ENCODE measurements around the gene DNAJC12. TPM values are rescaled to one million over a fixed set of nuclear protein-coding genes. Genes with fewer than 3 reads are reported as not detected.

Gene DNAJC12
- total RNA-seq, 1 donor from 2014 or later, result 3.0 TPM

DNA sequence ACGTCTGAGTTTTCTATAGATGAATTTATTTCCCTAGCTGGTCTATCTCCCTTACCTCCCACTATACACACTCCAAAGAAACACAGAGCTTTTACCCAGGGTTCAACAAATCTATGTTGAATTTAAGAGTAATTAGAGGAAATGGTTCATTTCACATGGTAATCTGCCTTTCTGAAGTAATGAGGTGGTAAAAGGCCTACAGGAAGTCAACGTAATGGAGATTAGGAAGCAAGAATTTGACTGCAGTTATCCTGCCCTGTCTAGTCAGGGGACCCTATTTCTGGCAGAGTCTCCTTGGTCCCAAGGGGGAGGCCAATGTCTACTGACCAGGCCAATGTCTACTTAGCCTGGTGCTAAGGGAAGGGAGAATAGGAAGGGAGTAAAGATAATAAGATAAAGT lies 25.1 kb upstream of the DNAJC12 start:
- Histone ChIP-seq H3K36me3 (ENCODE audit: control insufficient read depth, insufficient read depth, low read length) (no peaks in the 10 kb centered on the region), H3K4me3 (ENCODE audit: low read depth, low read length) (no peak overlapping the region), H3K27me3 (ENCODE audit: control insufficient read depth, insufficient read depth, low read length) (no peaks in the 10 kb centered on the region)
- TF ChIP-seq CTCF (IDR thresholded peaks at IDR 0.05; ENCODE audit: insufficient read depth, low read length, poor library complexity, severe bottlenecking), result no peak
- no peak for DNase-seq (ENCODE audit: low read depth)

GRCh38 chr10:67861750-67862432 lies 23.9 kb upstream of the DNAJC12 start:
- Histone ChIP-seq H3K4me3 (ENCODE audit: low read depth, low read length) (no peak overlapping the region), H3K27me3 (ENCODE audit: control insufficient read depth, insufficient read depth, low read length) (no peaks in the 10 kb centered on the region), H3K36me3 (ENCODE audit: control insufficient read depth, insufficient read depth, low read length) (no peaks in the 10 kb centered on the region)
- no peak for DNase-seq (ENCODE audit: low read depth)
- TF ChIP-seq CTCF (IDR thresholded peaks at IDR 0.05; ENCODE audit: insufficient read depth, low read length, poor library complexity, severe bottlenecking), result no peak

- Histone ChIP-seq H3K4me3 (ENCODE audit: low read depth, low read length) (no peak overlapping the region), H3K36me3 (ENCODE audit: control insufficient read depth, insufficient read depth, low read length) (no peaks in the 10 kb centered on the region), H3K27me3 (ENCODE audit: control insufficient read depth, insufficient read depth, low read length) (no peaks in the 10 kb centered on the region)
- no peak for DNase-seq (ENCODE audit: low read depth)
- no peak for TF ChIP-seq CTCF (IDR thresholded peaks at IDR 0.05; ENCODE audit: insufficient read depth, low read length, poor library complexity, severe bottlenecking)
Observed at GRCh38 chr10:67858971-67859370, 21.0 kb upstream of the DNAJC12 start.

GRCh38 chr10:67853512-67853911 lies 15.5 kb upstream of the DNAJC12 start:
- no peak for TF ChIP-seq CTCF (IDR thresholded peaks at IDR 0.05; ENCODE audit: insufficient read depth, low read length, poor library complexity, severe bottlenecking)
- Histone ChIP-seq H3K36me3 (ENCODE audit: control insufficient read depth, insufficient read depth, low read length) (no peaks in the 10 kb centered on the region), H3K4me3 (ENCODE audit: low read depth, low read length) (no peak overlapping the region), H3K27me3 (ENCODE audit: control insufficient read depth, insufficient read depth, low read length) (no peaks in the 10 kb centered on the region)
- no peak for DNase-seq (ENCODE audit: low read depth)

DNA sequence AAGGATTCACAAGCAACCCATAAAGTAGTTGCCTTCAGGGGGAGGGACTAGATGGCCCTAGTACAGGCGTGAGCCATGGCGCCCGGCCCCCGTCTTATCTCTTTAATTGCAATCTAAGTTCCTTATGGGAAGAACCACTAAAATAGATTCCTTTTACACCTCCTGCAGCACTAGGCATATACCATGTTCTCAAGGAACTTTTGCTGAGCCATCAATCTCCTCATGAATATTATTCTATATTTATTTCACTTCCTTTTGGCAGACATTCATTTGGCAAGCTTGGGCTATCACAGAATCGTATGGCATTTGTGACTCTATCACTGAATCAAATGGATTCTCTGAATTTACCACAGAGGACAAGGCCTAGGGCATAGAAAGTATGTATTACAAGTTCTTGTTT lies 14.8 kb upstream of the DNAJC12 start:
- no peaks in the 10 kb centered on the region for H3K27me3 ChIP-seq (ENCODE audit: control insufficient read depth, insufficient read depth, low read length)
- no peak for DNase-seq (ENCODE audit: low read depth)
- no peaks in the 10 kb centered on the region for H3K36me3 ChIP-seq (ENCODE audit: control insufficient read depth, insufficient read depth, low read length)
- H3K4me3 ChIP-seq (ENCODE audit: low read depth, low read length), result no peak overlapping the region
- no peak for TF ChIP-seq CTCF (IDR thresholded peaks at IDR 0.05; ENCODE audit: insufficient read depth, low read length, poor library complexity, severe bottlenecking)

DNA sequence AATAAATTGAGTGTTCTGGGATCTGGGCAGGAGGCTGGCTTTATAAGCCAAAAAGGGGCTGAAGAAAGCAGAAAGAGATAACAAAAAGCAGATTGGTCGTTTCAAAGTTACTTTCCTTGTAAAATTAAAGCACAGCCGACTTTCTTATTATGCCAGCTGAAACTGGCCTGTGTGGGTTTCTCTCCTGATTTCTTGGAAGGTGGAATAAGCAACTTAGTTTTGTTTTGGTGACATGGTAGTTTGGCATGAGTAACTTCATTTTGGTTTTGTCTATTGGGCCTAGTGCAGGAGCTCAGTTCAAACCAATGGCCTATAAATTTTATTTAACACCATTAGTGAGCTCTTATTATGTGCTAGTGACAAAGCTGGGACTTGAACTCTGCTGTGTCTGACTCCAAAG lies 13.2 kb upstream of the DNAJC12 start:
- H3K36me3 ChIP-seq (ENCODE audit: control insufficient read depth, insufficient read depth, low read length), result no peaks in the 10 kb centered on the region
- H3K27me3 ChIP-seq (ENCODE audit: control insufficient read depth, insufficient read depth, low read length), result no peaks in the 10 kb centered on the region
- TF ChIP-seq CTCF (IDR thresholded peaks at IDR 0.05; ENCODE audit: insufficient read depth, low read length, poor library complexity, severe bottlenecking), result no peak
- no peak overlapping the region for H3K4me3 ChIP-seq (ENCODE audit: low read depth, low read length)
- DNase-seq (ENCODE audit: low read depth), result no peak

Data from kidney epithelial cell (primary cell).